ENCODE results near the gene MINAR1.

- TF ChIP-seq CTCF (IDR thresholded peaks at IDR 0.05) (no peak), EZH2 (IDR thresholded peaks at IDR 0.05) (no peak), EZH2phosphoT487 (IDR thresholded peaks at IDR 0.05) (no peak)
Observed at GRCh38 chr15:79399606-79400005, 32.5 kb upstream of the MINAR1 start.
